Coronary artery (tissue), 2 donors: ENCODE measurements around the gene UBASH3B.

Experiments
- DNase-seq: peaks from one replicate; pipeline ENCODE4 v3.0.0-alpha.2; 2017; ENCODE audit warnings: low spot score
- H3K27ac ChIP-seq, 2 donors: fragments of 200-600 bp; sonication (generic); one replicate each; pipeline ENCODE4 v1.5.1; 2016 to 2019
- H3K4me3 ChIP-seq: fragments of 200-600 bp; sonication (generic); 2 replicates; pipeline ENCODE4 v1.5.1; 2016; ENCODE audit warnings: mild to moderate bottlenecking, moderate library complexity
- CTCF ChIP-seq: fragments of 200-600 bp; sonication (generic); IDR thresholded peaks from one replicate; pipeline ENCODE4 v1.5.1; 2019; ENCODE audit warnings: antibody characterized with exemption

Gene UBASH3B

DNA sequence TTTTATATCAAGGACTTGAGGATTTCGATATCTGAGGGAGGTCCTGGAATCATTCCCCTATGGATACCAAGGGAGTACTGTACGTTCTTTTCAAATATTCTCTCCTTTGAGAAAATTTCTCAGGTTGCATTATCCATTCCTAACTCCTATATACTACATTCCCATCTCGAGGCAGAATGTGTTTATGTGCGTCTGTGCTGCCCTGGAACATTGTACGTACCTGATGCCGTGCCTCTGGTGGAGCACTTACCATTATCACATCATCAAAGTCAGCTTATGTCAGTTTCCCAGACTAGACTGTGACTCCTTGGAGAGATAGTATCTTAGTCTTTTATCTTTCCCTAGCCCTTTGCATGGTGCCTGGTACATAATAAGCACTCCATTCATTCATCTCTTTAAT, 21.7 kb downstream of the UBASH3B start:
- Histone ChIP-seq H3K27ac (no peak overlapping the region), H3K4me3 (no peak overlapping the region)
- TF ChIP-seq CTCF = no peak
- DNase-seq = no peak

- H3K4me3 ChIP-seq = no peak overlapping the region
- TF ChIP-seq CTCF = no peak
- DNase-seq = no peak
- H3K27ac ChIP-seq = no peak overlapping the region
These were observed 22.9 kb downstream of the UBASH3B start for GRCh38 chr11:122678406-122678805.

GRCh38 chr11:122679466-122679865, 23.9 kb downstream of the UBASH3B start:
- no peak overlapping the region for H3K27ac ChIP-seq
- DNase-seq = no peak
- no peak for TF ChIP-seq CTCF
- H3K4me3 ChIP-seq = no peak overlapping the region

DNA sequence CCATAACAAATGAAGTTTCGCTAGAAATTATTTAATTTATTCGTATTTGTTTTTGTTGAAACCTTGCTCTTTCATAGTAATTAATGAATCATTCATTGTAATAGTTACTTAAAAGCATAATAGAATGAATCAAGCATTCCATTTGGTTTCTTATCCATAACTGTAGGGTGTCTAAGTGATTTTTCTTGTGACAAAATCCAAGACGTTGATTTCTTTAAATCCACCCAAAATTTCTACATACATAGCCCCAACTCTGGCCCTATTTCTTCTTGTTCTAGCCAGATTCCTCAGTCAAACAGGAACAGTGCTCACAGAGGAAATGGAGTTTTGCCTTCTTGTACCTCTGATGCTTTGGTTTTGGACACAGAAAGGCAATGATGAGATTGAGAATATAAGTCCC, 25.5 kb downstream of the UBASH3B start:
- H3K4me3 ChIP-seq = no peak overlapping the region
- no peak for DNase-seq
- H3K27ac ChIP-seq = no peak overlapping the region

DNA sequence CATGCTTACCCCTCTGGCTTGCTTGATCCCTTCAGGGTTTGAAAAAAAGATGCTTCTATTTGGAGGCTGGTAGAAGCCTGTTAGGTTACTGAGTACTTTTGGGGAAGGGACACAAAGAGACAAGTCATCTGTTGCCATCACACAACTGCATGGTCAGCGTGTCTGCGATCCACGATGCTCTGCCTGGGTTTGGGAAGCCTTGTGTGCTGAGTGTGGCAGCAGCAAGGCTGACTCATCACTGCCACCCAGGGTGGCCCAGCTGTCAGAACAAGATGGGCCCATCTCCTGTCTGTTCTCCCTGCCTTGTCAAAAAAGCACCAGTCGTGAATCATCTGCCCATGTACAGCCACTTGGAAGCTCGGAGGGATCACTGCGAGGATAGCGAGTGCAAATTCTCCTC, 26.2 kb downstream of the UBASH3B start:
- no peak for TF ChIP-seq CTCF
- H3K27ac ChIP-seq = no peak overlapping the region
- H3K4me3 ChIP-seq = no peak overlapping the region
- no peak for DNase-seq

More for the DNA sequence above, 25.5 kb downstream of the UBASH3B start:
- no peak for TF ChIP-seq CTCF

DNA sequence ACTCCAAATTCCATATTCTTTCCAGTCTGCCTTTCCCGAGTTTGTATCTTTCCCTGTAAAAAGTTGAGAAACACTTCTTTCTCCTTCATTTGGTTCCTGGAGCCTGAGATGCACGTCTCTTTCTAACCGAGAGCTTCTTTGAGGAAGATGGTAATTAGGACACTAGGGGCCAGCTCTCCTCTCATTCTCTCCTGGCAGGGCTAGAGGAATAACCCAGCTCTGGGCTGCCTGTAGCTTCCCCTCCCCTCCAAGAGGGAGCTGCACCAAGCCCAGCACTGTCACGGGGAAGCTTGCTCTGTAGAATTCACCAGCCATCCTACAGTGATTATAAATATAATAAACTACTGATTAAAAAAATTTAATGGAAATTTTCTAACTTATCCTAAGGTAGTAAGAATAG, 26.9 kb downstream of the UBASH3B start:
- no peak for DNase-seq
- TF ChIP-seq CTCF = no peak

GRCh38 chr11:122685041-122685440, 29.5 kb downstream of the UBASH3B start:
- Histone ChIP-seq H3K4me3 (no peak overlapping the region), H3K27ac (no peak overlapping the region)
- TF ChIP-seq CTCF = no peak
- no peak for DNase-seq

More for the DNA sequence above, 26.9 kb downstream of the UBASH3B start:
- Histone ChIP-seq H3K27ac (no peak overlapping the region), H3K4me3 (no peak overlapping the region)
